Parathyroid adenoma (tissue), 2 donors: ENCODE data around the gene PIK3R1.

Experiments used
- H2AFZ ChIP-seq: fragments of 300-600 bp; sonication (generic); one replicate; pipeline ENCODE4 v1.7.0; 2017; ENCODE audit warnings: antibody characterized with exemption, mild to moderate bottlenecking
- H3K27ac ChIP-seq: fragments of 300-600 bp; sonication (generic); one replicate; pipeline ENCODE4 v1.7.0; 2017
- H3K27me3 ChIP-seq: fragments of 300-600 bp; sonication (generic); one replicate; pipeline ENCODE4 v1.7.0; 2017; ENCODE audit warnings: low read length; ENCODE audit not compliant: control insufficient read depth, insufficient read depth
- H3K36me3 ChIP-seq: fragments of 300-600 bp; sonication (generic); one replicate; pipeline ENCODE4 v1.7.0; 2017; ENCODE audit warnings: low read length; ENCODE audit not compliant: control insufficient read depth, insufficient read depth
- H3K4me1 ChIP-seq: fragments of 300-600 bp; sonication (generic); one replicate; pipeline ENCODE4 v1.7.0; 2017; ENCODE audit warnings: control low read depth
- H3K4me2 ChIP-seq: fragments of 300-600 bp; sonication (generic); one replicate; pipeline ENCODE4 v1.7.0; 2017; ENCODE audit warnings: low read length
- H3K4me3 ChIP-seq: fragments of 300-600 bp; sonication (generic); one replicate; pipeline ENCODE4 v1.7.0; 2017; ENCODE audit warnings: low read depth, low read length
- H3K79me2 ChIP-seq: fragments of 300-600 bp; sonication (generic); one replicate; pipeline ENCODE4 v1.7.0; 2017; ENCODE audit warnings: control low read depth
- H3K9ac ChIP-seq: fragments of 300-600 bp; sonication (generic); one replicate; pipeline ENCODE4 v1.7.0; 2017; ENCODE audit warnings: mild to moderate bottlenecking
- H3K9me3 ChIP-seq: fragments of 300-600 bp; sonication (generic); one replicate; pipeline ENCODE4 v1.7.0; 2017; ENCODE audit warnings: low read length; ENCODE audit not compliant: control insufficient read depth
- CTCF ChIP-seq: fragments of 300-600 bp; sonication (generic); IDR thresholded peaks from one replicate; pipeline ENCODE4 v1.7.0; 2017; ENCODE audit warnings: antibody characterized with exemption, mild to moderate bottlenecking
- donor health status: primary hyperparathyroidism.

The PIK3R1 gene

GRCh38 chr5:68257210-68257609 lies 41.7 kb downstream of the PIK3R1 start:
- Histone ChIP-seq H3K9me3 (no peaks in the 10 kb centered on the region), H3K4me2 (no peak overlapping the region), H2AFZ (no peak overlapping the region), H3K36me3 (no peaks in the 10 kb centered on the region), H3K9ac (no peak overlapping the region), H3K27ac (no peak overlapping the region), H3K79me2 (peaks cover 24% of the 10 kb centered on the region), H3K4me1 (peaks cover 30% of the 10 kb centered on the region), H3K27me3 (no peaks in the 10 kb centered on the region), H3K4me3 (no peak overlapping the region)
- no peak for TF ChIP-seq CTCF

- TF ChIP-seq CTCF = no peak
- Histone ChIP-seq H3K9ac (no peak overlapping the region), H2AFZ (no peak overlapping the region), H3K4me3 (no peak overlapping the region), H3K4me1 (peaks cover 27% of the 10 kb centered on the region), H3K4me2 (no peak overlapping the region), H3K36me3 (no peaks in the 10 kb centered on the region), H3K27me3 (no peaks in the 10 kb centered on the region), H3K79me2 (peaks cover 20% of the 10 kb centered on the region), H3K9me3 (no peaks in the 10 kb centered on the region), H3K27ac (no peak overlapping the region)
These were observed 43.0 kb downstream of the PIK3R1 start for GRCh38 chr5:68258531-68258930.

GRCh38 chr5:68259700-68260099 lies 44.1 kb downstream of the PIK3R1 start:
- no peak for TF ChIP-seq CTCF
- Histone ChIP-seq H3K27ac (peak overlapping the region; percentile 21), H3K4me3 (no peak overlapping the region), H3K4me2 (no peak overlapping the region), H3K9me3 (no peaks in the 10 kb centered on the region), H3K27me3 (no peaks in the 10 kb centered on the region), H3K4me1 (peaks cover 34% of the 10 kb centered on the region), H3K36me3 (no peaks in the 10 kb centered on the region), H3K9ac (no peak overlapping the region), H2AFZ (no peak overlapping the region), H3K79me2 (peaks cover 15% of the 10 kb centered on the region)

GRCh38 chr5:68260467-68260866 lies 44.9 kb downstream of the PIK3R1 start:
- peaks cover 35% of the 10 kb centered on the region for H3K4me1 ChIP-seq
- H3K4me2 ChIP-seq = no peak overlapping the region
- no peaks in the 10 kb centered on the region for H3K36me3 ChIP-seq
- no peaks in the 10 kb centered on the region for H3K27me3 ChIP-seq
- no peak overlapping the region for H3K9ac ChIP-seq
- no peak overlapping the region for H3K4me3 ChIP-seq
- no peaks in the 10 kb centered on the region for H3K9me3 ChIP-seq
- H2AFZ ChIP-seq = no peak overlapping the region
- TF ChIP-seq CTCF = no peak
- peak overlapping the region; percentile 21 for H3K27ac ChIP-seq
- peaks cover 13% of the 10 kb centered on the region for H3K79me2 ChIP-seq

- no peak for TF ChIP-seq CTCF
- no peaks in the 10 kb centered on the region for H3K27me3 ChIP-seq
- peaks cover 9% of the 10 kb centered on the region for H3K79me2 ChIP-seq
- H3K9me3 ChIP-seq = no peaks in the 10 kb centered on the region
- H3K27ac ChIP-seq = no peak overlapping the region
- no peaks in the 10 kb centered on the region for H3K36me3 ChIP-seq
- no peak overlapping the region for H2AFZ ChIP-seq
- no peak overlapping the region for H3K4me3 ChIP-seq
- H3K9ac ChIP-seq = no peak overlapping the region
- no peak overlapping the region for H3K4me2 ChIP-seq
- H3K4me1 ChIP-seq = peaks cover 42% of the 10 kb centered on the region
These were observed 45.6 kb downstream of the PIK3R1 start for GRCh38 chr5:68261169-68261568.
